GM12878 (cell line): ENCODE data around the gene PPIG. TPM values are rescaled to one million over a fixed set of nuclear protein-coding genes. Genes with fewer than 3 reads are reported as not detected.

Experiments used
- ATAC-seq: fragments of 200-7000 bp; cut with Tn5 transposase; 3 replicates; pipeline ENCODE4 v1.9.1; 2020; ENCODE audit warnings: mild to moderate bottlenecking, moderate library complexity
- BruUV-seq: library from RNA; stranded (reverse); fragments of 400-500 nt; replicated peaks from 2 replicates; lab custom pipeline; 2021; lab: Mats Ljungman, UMichigan
- CTCF ChIA-PET: fragments of 300-600 bp; sonication (Branson Sonifier 250); formaldehyde crosslinking; extraction: SDS; loops from one replicate; lab custom pipeline; 2021; ENCODE audit warnings: inconsistent platforms; lab: Yijun Ruan, JAX
- POLR2A ChIA-PET: fragments of 350-600 bp; formaldehyde crosslinking; extraction: SDS; loops from one replicate; lab custom pipeline; 2021; ENCODE audit warnings: inconsistent platforms; lab: Charles Lee
- RAD21 ChIA-PET: fragments of 300-600 bp; sonication (Branson Sonifier 250); formaldehyde crosslinking; loops from one replicate; lab custom pipeline; 2023; ENCODE audit warnings: antibody characterized with exemption; ENCODE audit not compliant: unreplicated experiment; lab: Charles Lee
- SMC1A ChIA-PET: fragments of 300-600 bp; sonication (Branson Sonifier 250); formaldehyde crosslinking; loops from one replicate; lab custom pipeline; 2023; ENCODE audit not compliant: unreplicated experiment, uncharacterized antibody; lab: Charles Lee
- DNase-seq: peaks from one replicate; pipeline ENCODE4 v3.0.0-alpha.2; 2011; ENCODE audit warnings: low read depth, low spot score
- FAIRE-seq: peaks from 3 replicates; lab custom pipeline; 2011; peaks lifted over from hg19 to GRCh38; lab: Jason Lieb, UNC
- H2AFZ ChIP-seq: 2 replicates; pipeline ENCODE4 v1.6.0; 2011; ENCODE audit warnings: low read depth, low read length, control low read depth; ENCODE audit not compliant: control insufficient read depth
- H3K27ac ChIP-seq: 2 replicates; pipeline ENCODE4 v1.5.1; 2011; ENCODE audit warnings: control low read depth; ENCODE audit not compliant: control insufficient read depth, insufficient read depth
- H3K27me3 ChIP-seq, 2 experiments: replicated peaks in 1 of 2; 2 replicates each; pipeline versions ENCODE4 v1.6.0 to v1.6.1; 2011; ENCODE audit warnings: low read length in 1 of 2; ENCODE audit not compliant: control insufficient read depth in 2 of 2, insufficient read depth in 2 of 2
- H3K36me3 ChIP-seq, 2 experiments: 2 replicates each; pipeline ENCODE4 v1.5.1; 2011; ENCODE audit warnings: low read length in 1 of 2; ENCODE audit not compliant: control insufficient read depth in 2 of 2, insufficient read depth in 2 of 2
- H3K4me1 ChIP-seq: 2 replicates; pipeline ENCODE4 v1.6.1; 2011; ENCODE audit warnings: mild to moderate bottlenecking, low read length, moderate library complexity, mixed read lengths; ENCODE audit not compliant: control insufficient read depth, insufficient read depth
- H3K4me2 ChIP-seq: 2 replicates; pipeline ENCODE4 v1.6.0; 2011; ENCODE audit warnings: control low read depth; ENCODE audit not compliant: control insufficient read depth, insufficient read depth
- H3K4me3 ChIP-seq: fragments of 200-600 bp; sonication (generic); 2 replicates; pipeline ENCODE4 v1.5.1; 2016
- H3K79me2 ChIP-seq: 2 replicates; pipeline ENCODE4 v1.6.0; 2011; ENCODE audit warnings: low read length; ENCODE audit not compliant: control insufficient read depth, insufficient read depth
- H3K9ac ChIP-seq: 2 replicates; pipeline ENCODE4 v1.8.0; 2011; ENCODE audit warnings: low read length, control low read depth, mixed read lengths; ENCODE audit not compliant: control insufficient read depth, insufficient read depth
- H3K9me3 ChIP-seq: replicated peaks from 3 replicates; pipeline ENCODE4 v1.5.1; 2011; ENCODE audit warnings: mild to moderate bottlenecking, low read length; ENCODE audit not compliant: control insufficient read depth, insufficient read depth
- H4K20me1 ChIP-seq: 2 replicates; pipeline ENCODE4 v1.6.0; 2011; ENCODE audit not compliant: control insufficient read depth, insufficient read depth
- BRCA1 ChIP-seq: IDR thresholded peaks from 2 replicates; pipeline ENCODE4 v1.6.1; 2011; ENCODE audit warnings: low read depth, low read length, improper control_type of control experiment
- FOXM1 ChIP-seq: IDR thresholded peaks from 2 replicates; pipeline ENCODE4 v1.6.1; 2012; ENCODE audit warnings: low read depth, mild to moderate bottlenecking, inconsistent platforms, low read length, moderate library complexity
- KDM1A ChIP-seq: fragments of 200-600 bp; sonication (generic); IDR thresholded peaks from 2 replicates; pipeline ENCODE4 v1.6.1; 2016; ENCODE audit warnings: borderline replicate concordance
- RBBP5 ChIP-seq: fragments of 200-600 bp; sonication (generic); conservative IDR thresholded peaks from 2 replicates; pipeline ENCODE4 v1.6.1; 2016
- SUZ12 ChIP-seq: fragments of 200-600 bp; sonication (generic); IDR thresholded peaks from one replicate; pipeline ENCODE4 v1.6.1; 2018; ENCODE audit warnings: antibody characterized with exemption, mild to moderate bottlenecking; ENCODE audit not compliant: unreplicated experiment
- TCF3 ChIP-seq: IDR thresholded peaks from 2 replicates; pipeline ENCODE4 v1.6.1; 2012; ENCODE audit warnings: low read depth, mild to moderate bottlenecking, low read length, borderline replicate concordance; ENCODE audit not compliant: insufficient read depth
- YBX1 ChIP-seq: fragments of 450-650 bp; IDR thresholded peaks from 2 replicates; pipeline ENCODE4 v1.6.1; 2016; ENCODE audit warnings: antibody characterized with exemption
- ZBTB33 ChIP-seq: fragments of 450-650 bp; IDR thresholded peaks from 2 replicates; pipeline ENCODE4 v1.6.1; 2017; ENCODE audit warnings: mild to moderate bottlenecking
- WGBS: methylation state at CpG from one replicate; pipeline ENCODE4 v1.1.6; 2016; ENCODE audit warnings: low lambda C conversion rate; ENCODE audit not compliant: insufficient replicate concordance, insufficient coverage; ENCODE audit errors: missing lambda C conversion rate; 5-methylcytosine and 5-hydroxymethylcytosine counted together
- in situ Hi-C: fragments of 300-500 bp; cut with MboI; formaldehyde crosslinking; loops from 9 replicates; pipeline ENCODE4 v1.14.3; 2018; ENCODE audit warnings: mixed read lengths
- intact Hi-C: fragments of 100-400 bp; cut with micrococcal nuclease; formaldehyde crosslinking; loops from one replicate; pipeline ENCODE4 v1.14.2; 2022; ENCODE audit not compliant: unreplicated experiment
- polyA plus RNA-seq, 11 experiments: library from polyadenylated mRNA; depleted of rRNA in 4 of 11; unstranded in 6 of 11; stranded (reverse) in 5 of 11; fragments of >200 nt; fragmentation: Nextera tagmentation in 4 of 11; fragmentation: Illumina TruSeq in 1 of 11; extraction: Ambion mirVana in 4 of 11; extraction: Trizol in 1 of 11; gene quantifications; 1 replicate in 1 of 11; 2 replicates in 10 of 11; pipeline versions ENCODE4 v1.2.1 to v1.2.3, GENCODE V29; 2011 to 2016; ENCODE audit warnings: inconsistent platforms in 2 of 11, missing spikeins in 2 of 11, low read depth in 1 of 11
- total RNA-seq, 4 experiments: library from RNA; depleted of rRNA in 3 of 4; stranded (reverse); fragments of >200 nt in 3 of 4; fragmentation: Illumina TruSeq in 1 of 4; extraction: Trizol in 1 of 4; gene quantifications; 2 replicates each; pipeline versions ENCODE4 v1.2.1 to v1.2.3, GENCODE V29; 2013 to 2021

Gene PPIG
- total and polyA plus RNA-seq, 10 of the 15 experiments (the other 5 are each of a cell fraction or from before 2014, with no cell fraction given), result 22.3 to 147 (median 95.2) TPM

GRCh38 chr2:169625781-169626180, 41.6 kb downstream of the PPIG start:
- no TSS peak for BruUV-seq
- ChIA-PET POLR2A (no interaction called here), SMC1A (no interaction called here), CTCF (no interaction called here), RAD21 (no interaction called here)
- Histone ChIP-seq H3K27me3 (no peaks in the 10 kb centered on the region), H3K36me3 (peaks cover 2 to 21% of the 10 kb centered on the region in 2 experiments), H3K79me2 (no peaks in the 10 kb centered on the region), H3K4me2 (no peak overlapping the region), H3K4me1 (no peaks in the 10 kb centered on the region), H2AFZ (no peak overlapping the region), H4K20me1 (no peaks in the 10 kb centered on the region), H3K9ac (no peak overlapping the region), H3K4me3 (no peak overlapping the region)
- in situ Hi-C loops, result no loop called here
- DNase-seq (no peak), ATAC-seq (no peak)
- intact Hi-C loops, result no loop called here
- WGBS, result 100% methylated on average over 3 of the region's 3 CpGs
- TF ChIP-seq FOXM1, result no peak
- TF ChIP-seq RBBP5, result no peak
- no peak for TF ChIP-seq BRCA1
- no peak for TF ChIP-seq TCF3
- no peak for TF ChIP-seq KDM1A
- no peak for TF ChIP-seq SUZ12
- no peak for TF ChIP-seq ZBTB33
- no peak for TF ChIP-seq YBX1
- TF ChIP-seq, all 136 proteins: peak for 0
- no peak for FAIRE-seq
- H3K27ac ChIP-seq, result no peak overlapping the region
- H3K9me3 ChIP-seq, result no peaks in the 10 kb centered on the region
